VCaP (cell line): ENCODE data around the gene RNF121.
A peak's percentile ranks its signal among the peaks of the same experiment; 100 is the strongest.

Source experiments
- H3K27ac ChIP-seq: fragments of 450-650 bp; 2 replicates; pipeline ENCODE4 v1.5.1; 2017
- CTCF ChIP-seq: fragments of 450-650 bp; conservative IDR thresholded peaks from 2 replicates; pipeline ENCODE4 v1.5.1; 2017; ENCODE audit warnings: mild to moderate bottlenecking, moderate library complexity

Gene RNF121

GRCh38 chr11:71933141-71933933 is 4.5 kb downstream of the RNF121 start:
- no peak for TF ChIP-seq CTCF
- H3K27ac ChIP-seq: peak overlapping the region; percentile 31; the same call in 1 of the 2 replicates

GRCh38 chr11:71934213-71934612 is 5.4 kb downstream of the RNF121 start:
- H3K27ac ChIP-seq: peak overlapping the region; percentile 31; the same call in 1 of the 2 replicates
- no peak for TF ChIP-seq CTCF

GRCh38 chr11:71935338-71935925 is 6.6 kb downstream of the RNF121 start:
- TF ChIP-seq CTCF: no peak
- no peak overlapping the region for H3K27ac ChIP-seq

GRCh38 chr11:71936825-71937224 is 8.0 kb downstream of the RNF121 start:
- no peak for TF ChIP-seq CTCF

GRCh38 chr11:71937826-71938225 is 9.0 kb downstream of the RNF121 start:
- H3K27ac ChIP-seq: no peak overlapping the region

More at GRCh38 chr11:71936825-71937224, 8.0 kb downstream of the RNF121 start:
- H3K27ac ChIP-seq: no peak overlapping the region

GRCh38 chr11:71940561-71941219 is 11.8 kb downstream of the RNF121 start:
- no peak overlapping the region for H3K27ac ChIP-seq
- no peak for TF ChIP-seq CTCF

More at GRCh38 chr11:71937826-71938225, 9.0 kb downstream of the RNF121 start:
- TF ChIP-seq CTCF: no peak

- H3K27ac ChIP-seq: no peak overlapping the region
- no peak for TF ChIP-seq CTCF
Observed at GRCh38 chr11:71946144-71946571, 17.3 kb downstream of the RNF121 start.
